Measurements from ENCODE around the gene MRPL40.

- TF ChIP-seq, protein P1, sequence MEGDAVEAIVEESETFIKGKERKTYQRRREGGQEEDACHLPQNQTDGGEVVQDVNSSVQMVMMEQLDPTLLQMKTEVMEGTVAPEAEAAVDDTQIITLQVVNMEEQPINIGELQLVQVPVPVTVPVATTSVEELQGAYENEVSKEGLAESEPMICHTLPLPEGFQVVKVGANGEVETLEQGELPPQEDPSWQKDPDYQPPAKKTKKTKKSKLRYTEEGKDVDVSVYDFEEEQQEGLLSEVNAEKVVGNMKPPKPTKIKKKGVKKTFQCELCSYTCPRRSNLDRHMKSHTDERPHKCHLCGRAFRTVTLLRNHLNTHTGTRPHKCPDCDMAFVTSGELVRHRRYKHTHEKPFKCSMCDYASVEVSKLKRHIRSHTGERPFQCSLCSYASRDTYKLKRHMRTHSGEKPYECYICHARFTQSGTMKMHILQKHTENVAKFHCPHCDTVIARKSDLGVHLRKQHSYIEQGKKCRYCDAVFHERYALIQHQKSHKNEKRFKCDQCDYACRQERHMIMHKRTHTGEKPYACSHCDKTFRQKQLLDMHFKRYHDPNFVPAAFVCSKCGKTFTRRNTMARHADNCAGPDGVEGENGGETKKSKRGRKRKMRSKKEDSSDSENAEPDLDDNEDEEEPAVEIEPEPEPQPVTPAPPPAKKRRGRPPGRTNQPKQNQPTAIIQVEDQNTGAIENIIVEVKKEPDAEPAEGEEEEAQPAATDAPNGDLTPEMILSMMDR (IDR thresholded peaks at IDR 0.05; ENCODE audit: low read length): no peak
- no peak for TF ChIP-seq EZH2 (optimal IDR thresholded peaks at IDR 0.05; ENCODE audit: low read depth, low read length)
- TF ChIP-seq EZH2phosphoT487 (IDR thresholded peaks at IDR 0.05; ENCODE audit: low read length): no peak
These were observed 2.7 kb downstream of the MRPL40 start for GRCh38 chr22:19434829-19435580.

Measured in MM.1S (cell line).